Smooth muscle cell of the umbilical artery (primary cell): ENCODE results near the gene CSNK1E. TPM values are rescaled to one million over a fixed set of nuclear protein-coding genes. Genes with fewer than 3 reads are reported as not detected.

Source experiments
- total RNA-seq: library from RNA; depleted of rRNA; stranded (reverse); fragments of >200 nt; gene quantifications from 2 replicates; pipeline ENCODE4 v1.2.3, GENCODE V29; 2014

The CSNK1E gene
- 93.2 and 181 TPM in 2 replicates for total RNA-seq

DNA sequence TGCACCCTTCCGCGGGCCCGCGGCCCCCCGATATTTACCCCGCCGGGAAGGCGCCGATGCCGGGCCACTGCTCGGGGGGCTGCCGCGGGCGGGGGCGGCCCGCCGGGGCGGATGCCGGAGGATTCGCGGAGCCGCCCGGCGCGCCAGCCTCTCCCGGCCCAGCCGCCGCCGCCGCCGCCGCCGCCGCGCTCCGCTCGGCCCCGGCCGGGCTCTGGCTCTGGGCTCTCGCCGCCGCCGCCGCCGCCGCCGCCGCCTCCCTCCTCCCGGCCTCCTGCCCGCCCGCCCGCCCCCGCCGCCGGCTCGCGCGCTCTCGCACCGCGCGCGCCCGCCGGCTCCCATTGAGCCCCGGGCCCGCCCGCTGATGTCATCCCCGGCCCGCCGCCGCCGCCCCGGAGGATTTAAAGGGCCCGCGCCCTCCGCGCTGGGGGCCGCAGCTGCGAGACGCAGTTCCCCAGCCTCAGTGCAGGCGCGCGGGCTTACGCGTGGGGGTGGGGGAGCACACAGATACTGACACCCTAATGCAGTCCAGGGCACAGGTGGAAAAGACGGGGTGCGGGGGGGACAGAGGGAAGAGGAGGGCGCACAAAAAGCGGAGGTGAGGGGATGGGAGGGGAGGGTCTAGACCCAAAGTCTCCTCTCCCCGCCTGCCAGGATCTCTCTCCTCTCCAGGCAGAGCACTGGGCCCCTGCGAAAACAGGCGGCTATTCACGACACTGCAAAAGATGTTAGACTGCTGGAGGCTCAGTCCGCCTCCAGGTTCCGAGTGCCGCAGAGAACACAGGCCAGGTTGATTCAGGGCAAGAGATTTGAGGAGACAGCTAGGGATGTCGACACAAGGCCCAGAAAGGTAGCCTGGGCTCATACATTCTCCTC lies at the start of gene CSNK1E:
TSS of gene CSNK1E (minus strand) at position 312 of the 873 bp plus-strand sequence. CDS start 3,276 bp downstream, outside the sequence.

DNA sequence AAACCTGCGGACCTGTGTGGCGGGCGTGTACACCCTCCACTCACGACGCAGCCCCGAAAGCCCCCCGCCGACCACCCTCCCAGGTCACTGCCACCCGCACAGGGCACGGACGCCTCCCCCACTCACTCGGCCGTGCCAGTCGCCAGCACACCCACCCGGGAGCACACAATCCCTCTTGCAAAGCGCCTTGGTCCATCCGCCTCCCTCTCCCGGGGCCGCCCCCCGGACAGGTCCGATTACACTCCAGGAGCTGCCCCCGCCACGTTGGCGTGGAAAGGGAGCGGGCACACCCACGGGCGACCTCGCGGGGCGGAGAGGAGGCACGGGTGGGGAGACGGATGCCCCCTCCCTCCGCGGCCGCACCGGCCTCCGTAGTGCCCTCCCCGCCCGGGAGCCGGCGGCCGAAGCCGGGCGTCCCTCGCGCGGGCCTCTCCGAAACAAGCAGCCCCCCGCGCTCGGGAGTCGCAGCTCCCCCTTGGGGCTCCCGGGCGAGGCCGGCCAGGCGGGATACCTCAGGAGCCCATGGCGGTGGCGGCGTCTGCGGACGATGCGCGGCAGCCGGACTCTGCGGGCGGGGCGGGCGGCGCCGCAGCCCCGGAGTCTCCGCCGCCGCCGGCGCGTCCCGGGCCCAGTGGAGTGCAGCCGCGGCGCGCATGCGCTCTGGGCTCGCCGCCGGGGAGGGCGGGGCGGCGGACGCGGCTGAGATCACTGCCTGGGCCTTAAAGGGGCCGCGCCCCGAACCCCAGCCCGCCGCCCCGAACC lies 44.7 kb downstream of the CSNK1E start, which contains the start of gene TMEM184B:
TSS of gene TMEM184B (minus strand) at position 638 of the 762 bp plus-strand sequence. CDS start 25,049 bp downstream, outside the sequence.

Other genes with a start within 250 kb of the CSNK1E start
- gene SLC16A8, start 233.2 kb downstream of the CSNK1E start, total RNA-seq, result 0.30 TPM in 1 of 2 replicates, not detected in the other
- gene BAIAP2L2, start 206.7 kb downstream of the CSNK1E start, total RNA-seq, result under 0.01 and 0.18 TPM in 2 replicates
- gene PLA2G6, start 135.6 kb downstream of the CSNK1E start, total RNA-seq, result 11.3 and 13.4 TPM in 2 replicates
- gene MAFF, start 115.4 kb downstream of the CSNK1E start, total RNA-seq, result 17.5 and 46.3 TPM in 2 replicates
- gene TMEM184B, start 44.4 kb downstream of the CSNK1E start, total RNA-seq, result 43.9 and 64.7 TPM in 2 replicates
- gene KCNJ4, start 137.8 kb upstream of the CSNK1E start, total RNA-seq, result not detected in 2 replicates
- gene KDELR3, start 150.7 kb upstream of the CSNK1E start, total RNA-seq, result 160 and 218 TPM in 2 replicates
- gene DDX17, start 188.9 kb upstream of the CSNK1E start, total RNA-seq, result 381 and 423 TPM in 2 replicates